HEK293T (cell line): ENCODE measurements around the gene TYR.
"Not testable (repeated sequence)": the region's sequence is repeated elsewhere in the genome, so short reads cannot be mapped to it uniquely, and the experiment has no call there.

Experiments used
- ARNT ChIP-seq: fragments of 450-650 bp; IDR thresholded peaks from 2 replicates; pipeline ENCODE4 v1.6.1; 2017; ENCODE audit warnings: mild to moderate bottlenecking
- BHLHE40 ChIP-seq: fragments of 450-650 bp; IDR thresholded peaks from 2 replicates; pipeline ENCODE4 v1.6.1; 2016; ENCODE audit warnings: mild to moderate bottlenecking, moderate library complexity, borderline replicate concordance
- ELF4 ChIP-seq: fragments of 450-650 bp; IDR thresholded peaks from 2 replicates; pipeline ENCODE4 v1.6.1; 2017; ENCODE audit warnings: antibody characterized with exemption
- FOXK2 ChIP-seq: fragments of 450-650 bp; IDR thresholded peaks from 2 replicates; pipeline ENCODE4 v1.6.1; 2016; ENCODE audit warnings: mild to moderate bottlenecking
- FOXM1 ChIP-seq: fragments of 450-650 bp; IDR thresholded peaks from 2 replicates; pipeline ENCODE4 v1.6.1; 2017; ENCODE audit warnings: mild to moderate bottlenecking, borderline replicate concordance
- PKNOX1 ChIP-seq: fragments of 450-650 bp; IDR thresholded peaks from 2 replicates; pipeline ENCODE4 v1.6.1; 2016
- SP1 ChIP-seq: fragments of 450-650 bp; IDR thresholded peaks from 2 replicates; pipeline ENCODE4 v1.6.1; 2017
- SUZ12 ChIP-seq: fragments of 450-650 bp; IDR thresholded peaks from 2 replicates; pipeline ENCODE4 v1.6.1; 2016; ENCODE audit warnings: mild to moderate bottlenecking
- TARDBP ChIP-seq: fragments of 450-650 bp; IDR thresholded peaks from 2 replicates; pipeline ENCODE4 v1.6.1; 2016
- ZNF384 ChIP-seq: fragments of 450-650 bp; IDR thresholded peaks from 2 replicates; pipeline ENCODE4 v1.6.1; 2016

GRCh38 chr11:89308272-89308671 is 130.6 kb downstream of the TYR start:
- not testable (repeated sequence) for TF ChIP-seq FOXM1, ZNF384, TARDBP, PKNOX1, SUZ12, ELF4, ARNT, BHLHE40, SP1, FOXK2
